ENCODE data around the gene RAE1.

GRCh38 chr20:57400821-57401564 is 49.9 kb downstream of the RAE1 start:
- no peak for TF ChIP-seq EZH2 (IDR thresholded peaks at IDR 0.05)
- no peak for TF ChIP-seq POLR2AphosphoS5 (IDR thresholded peaks at IDR 0.05; ENCODE audit: borderline replicate concordance, low read depth, low read length)
